Heart left ventricle (tissue), 16 donors: ENCODE measurements around the gene TBC1D8. TPM values are rescaled to one million over a fixed set of nuclear protein-coding genes. Genes with fewer than 3 reads are reported as not detected.

Experiments
- ATAC-seq, 4 donors: fragments of 200-7000 bp; cut with Tn5 transposase; one replicate each; pipeline ENCODE4 v1.9.1; 2020 to 2022; ENCODE audit warnings: moderate library complexity in 4 of 4, mild to moderate bottlenecking in 3 of 4, moderate number of reproducible peaks in 1 of 4
- DNase-seq, 5 donors: peaks; one replicate each; pipeline ENCODE4 v3.0.0-alpha.2; 2020
- H3K27ac ChIP-seq, 12 donors: fragments of 200-600 bp; sonication (generic) in 4 of 12; one replicate each; pipeline versions ENCODE4 v1.5.0 to v1.8.0; 2016 to 2022; ENCODE audit warnings: mild to moderate bottlenecking in 2 of 12
- H3K27me3 ChIP-seq, 9 donors: fragments of 200-600 bp; sonication (generic) in 2 of 9; one replicate each; pipeline versions ENCODE4 v1.5.1 to v1.8.0; 2016 to 2022; ENCODE audit warnings: mild to moderate bottlenecking in 3 of 9
- H3K36me3 ChIP-seq, 9 donors: fragments of 200-600 bp; sonication (generic) in 2 of 9; one replicate each; pipeline versions ENCODE4 v1.5.0 to v1.8.0; 2018 to 2022; ENCODE audit warnings: mild to moderate bottlenecking in 2 of 9
- H3K4me1 ChIP-seq, 12 donors: fragments of 200-600 bp; sonication (generic) in 4 of 12; one replicate each; pipeline versions ENCODE4 v1.5.0 to v1.8.0; 2016 to 2022; ENCODE audit warnings: mild to moderate bottlenecking in 3 of 12
- H3K4me3 ChIP-seq, 12 donors: fragments of 200-600 bp; sonication (generic) in 4 of 12; one replicate each; pipeline versions ENCODE4 v1.5.0 to v1.8.0; 2017 to 2022; ENCODE audit warnings: mild to moderate bottlenecking in 9 of 12, moderate library complexity in 4 of 12
- H3K9me3 ChIP-seq, 12 donors: fragments of 200-600 bp; sonication (generic) in 4 of 12; one replicate each; pipeline versions ENCODE4 v1.5.0 to v1.8.0; 2016 to 2022; ENCODE audit warnings: mild to moderate bottlenecking in 1 of 12
- POLR2A ChIP-seq, 2 donors: fragments of 450-650 bp; IDR thresholded peaks; one replicate each; pipeline ENCODE4 v1.6.1; 2017; ENCODE audit warnings: antibody characterized with exemption in 2 of 2, mild to moderate bottlenecking in 2 of 2, moderate library complexity in 2 of 2
- WGBS, 4 donors: extraction: QIAGEN DNeasy Blood & Tissue Kit in 2 of 4; methylation state at CpG; one replicate each; pipeline versions ENCODE4 v1.1.5 to v1.1.7; 2013 to 2018; 5-methylcytosine and 5-hydroxymethylcytosine counted together
- intact Hi-C, 10 donors: fragments of 100-400 bp; cut with DNase I; formaldehyde crosslinking; loops; one replicate each; pipeline versions ENCODE4 v1.11.1 to v1.14.2; 2022
- polyA plus RNA-seq, 2 donors: library from polyadenylated mRNA; stranded (reverse); fragments of 200-250 nt; gene quantifications; one replicate each; pipeline ENCODE4 v1.2.3, GENCODE V29; 2013
- total RNA-seq, 9 donors: library from RNA; depleted of rRNA in 2 of 9; stranded (reverse); fragments of >200 nt in 2 of 9; fragmentation: NEBNext Ultra II Directional in 3 of 9; extraction: Animal tissue kit (Norgen Biotek cat#: 25700) in 3 of 9; gene quantifications; one replicate each; pipeline versions ENCODE4 v1.1.0 to v1.2.4, GENCODE V29; 2016 to 2023
- TF ChIP-seq, protein P1 (sequence below), 12 donors: fragments of 200-600 bp; sonication (generic) in 4 of 12; IDR thresholded peaks; one replicate each; pipeline versions ENCODE4 v1.5.0 to v1.8.0; 2018 to 2022; ENCODE audit warnings: antibody characterized with exemption in 12 of 12, mild to moderate bottlenecking in 5 of 12
- donor health status: ischemic (EF 13 %, LVEDD 7.1; RV severe dilation, severe dysfunction).
- donor health status: healthy with polysubstance abuse.
- donor health status: DM: no; HTN: yes; CAD: no.
- donor health status: DM: no; HTN: no; CAD: no.
- donor health status: ischemic (EF 25% LVEDD 6.9; RV normal size, moderate dysfunction).
- donor health status: ischemic (EF 25% LVEDD 5.7; RV mildly dilated, moderate dysfunction).
- donor health status: healthy.
- donor health status: DM: yes; HTN: yes; CAD: no.
- donor health status: ischemic (EF 35%, LVEDD 5.7; RV mildly dilated, moderate dysfunction).
- donor health status: nonischemic (EF 11% LVEDD 7.7; RV severe dilation, severe dysfunction).
- donor health status: DM: yes; HTN: yes; CAD: no.
- donor health status: PGD.
- donor health status: ischemic (EF 29% LVEDD 5.4; RV normal size, mild dysfunction).
- donor health status: nonischemic (EF 23%, LVEDD 6.1; RV moderate dilation, normal function).

The TBC1D8 gene
- total and polyA plus RNA-seq, 11 donors = 30.1 to 61.7 (median 42.9) TPM

- DNase-seq (no peak), ATAC-seq (peak in 1 of 4 donors; percentile 30)
- intact Hi-C loops = loop anchor here in 5 of 10 donors (5.0 to 10.0 kb wide), 4 partner anchors 167 to 574 kb away; partner anchors contain the start of genes CHST10 (in 1 of the 5) and NPAS2 (in 1 of the 5)
- Histone ChIP-seq H3K4me3 (no peak overlapping the region), H3K27ac (no peak overlapping the region), H3K9me3 (no peaks in the 10 kb centered on the region), H3K36me3 (peaks cover 0 to 68% (median 17%) of the 10 kb centered on the region in 9 donors), H3K4me1 (peaks cover 0 to 7% (median 0%) of the 10 kb centered on the region in 12 donors), H3K27me3 (no peaks in the 10 kb centered on the region)
- no peak for TF ChIP-seq POLR2A (IDR thresholded peaks at IDR 0.05)
- TF ChIP-seq, protein P1, sequence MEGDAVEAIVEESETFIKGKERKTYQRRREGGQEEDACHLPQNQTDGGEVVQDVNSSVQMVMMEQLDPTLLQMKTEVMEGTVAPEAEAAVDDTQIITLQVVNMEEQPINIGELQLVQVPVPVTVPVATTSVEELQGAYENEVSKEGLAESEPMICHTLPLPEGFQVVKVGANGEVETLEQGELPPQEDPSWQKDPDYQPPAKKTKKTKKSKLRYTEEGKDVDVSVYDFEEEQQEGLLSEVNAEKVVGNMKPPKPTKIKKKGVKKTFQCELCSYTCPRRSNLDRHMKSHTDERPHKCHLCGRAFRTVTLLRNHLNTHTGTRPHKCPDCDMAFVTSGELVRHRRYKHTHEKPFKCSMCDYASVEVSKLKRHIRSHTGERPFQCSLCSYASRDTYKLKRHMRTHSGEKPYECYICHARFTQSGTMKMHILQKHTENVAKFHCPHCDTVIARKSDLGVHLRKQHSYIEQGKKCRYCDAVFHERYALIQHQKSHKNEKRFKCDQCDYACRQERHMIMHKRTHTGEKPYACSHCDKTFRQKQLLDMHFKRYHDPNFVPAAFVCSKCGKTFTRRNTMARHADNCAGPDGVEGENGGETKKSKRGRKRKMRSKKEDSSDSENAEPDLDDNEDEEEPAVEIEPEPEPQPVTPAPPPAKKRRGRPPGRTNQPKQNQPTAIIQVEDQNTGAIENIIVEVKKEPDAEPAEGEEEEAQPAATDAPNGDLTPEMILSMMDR (IDR thresholded peaks at IDR 0.05) = no peak
- 70 to 77% (median 74%) methylated on average over 8 of the region's 8 CpGs for WGBS, 4 donors
Measured at GRCh38 chr2:100988630-100989417, 162.4 kb downstream of the TBC1D8 start.

DNA sequence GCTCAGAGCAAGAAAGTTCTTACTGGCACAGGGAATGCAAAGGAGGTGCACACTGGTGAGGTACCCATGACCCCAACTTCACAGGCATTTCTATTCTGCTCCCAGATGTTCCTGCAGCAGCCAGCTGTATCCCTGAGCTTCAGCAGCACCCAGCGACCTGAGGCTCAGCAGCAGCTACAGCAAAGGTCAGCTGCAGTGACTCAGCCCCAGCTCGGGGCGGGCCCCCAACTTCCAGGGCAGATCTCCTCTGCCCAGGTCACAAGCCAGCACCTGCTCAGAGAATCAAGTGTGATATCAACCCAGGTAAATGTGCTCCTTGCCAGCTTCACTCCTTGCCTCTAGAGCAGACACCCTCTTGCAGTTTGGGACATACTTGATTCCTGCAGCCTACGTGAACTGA, 163.2 kb downstream of the TBC1D8 start:
- H3K4me3 ChIP-seq = no peak overlapping the region
- 92 to 100% (median 93%) methylated on average over 4 of the region's 4 CpGs for WGBS, 4 donors
- DNase-seq (no peak), ATAC-seq (no peak)
- H3K27me3 ChIP-seq = no peaks in the 10 kb centered on the region
- no peaks in the 10 kb centered on the region for H3K9me3 ChIP-seq
- no peak overlapping the region for H3K27ac ChIP-seq
- TF ChIP-seq POLR2A (IDR thresholded peaks at IDR 0.05) = no peak
- TF ChIP-seq, protein P1 (IDR thresholded peaks at IDR 0.05) = no peak
- intact Hi-C loops = loop anchor here in 5 of 10 donors (5.0 to 10.0 kb wide), 4 partner anchors 166 to 573 kb away; partner anchors contain the start of genes CHST10 (in 1 of the 5) and NPAS2 (in 1 of the 5)
- H3K36me3 ChIP-seq = peaks cover 0 to 62% (median 20%) of the 10 kb centered on the region in 9 donors
- peaks cover 0 to 12% (median 0%) of the 10 kb centered on the region in 12 donors for H3K4me1 ChIP-seq

DNA sequence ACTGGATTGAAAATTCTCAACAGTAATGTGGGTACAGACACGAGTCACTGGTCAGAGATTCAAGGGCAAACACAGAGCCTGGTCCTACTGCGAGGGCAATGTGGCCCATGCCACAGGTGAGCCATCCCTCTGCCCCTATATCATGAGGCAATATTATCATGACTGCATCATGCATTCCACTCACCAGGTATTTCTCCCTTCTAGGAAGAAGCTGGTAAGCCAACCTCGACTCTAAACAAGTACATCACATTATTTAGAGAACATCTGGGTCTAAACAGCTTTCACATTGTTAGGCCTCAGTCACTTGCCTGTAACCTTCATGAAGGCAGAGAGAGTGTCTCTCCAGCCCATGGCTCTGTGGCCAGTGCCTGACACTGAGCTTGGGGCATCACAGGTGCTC, 163.6 kb downstream of the TBC1D8 start:
- H3K9me3 ChIP-seq = no peaks in the 10 kb centered on the region
- ATAC-seq (no peak), DNase-seq (no peak)
- no peak overlapping the region for H3K4me3 ChIP-seq
- H3K27ac ChIP-seq = no peak overlapping the region
- WGBS, 4 donors = 78 to 95% (median 92%) methylated on average over 3 of the region's 3 CpGs
- no peaks in the 10 kb centered on the region for H3K27me3 ChIP-seq
- intact Hi-C loops = loop anchor here in 5 of 10 donors (5.0 to 10.0 kb wide), 4 partner anchors 165 to 573 kb away; partner anchors contain the start of genes CHST10 (in 1 of the 5) and NPAS2 (in 1 of the 5)
- peaks cover 0 to 12% (median 0%) of the 10 kb centered on the region in 12 donors for H3K4me1 ChIP-seq
- H3K36me3 ChIP-seq = peaks cover 0 to 62% (median 21%) of the 10 kb centered on the region in 9 donors
- no peak for TF ChIP-seq POLR2A (IDR thresholded peaks at IDR 0.05)
- TF ChIP-seq, protein P1 (IDR thresholded peaks at IDR 0.05) = no peak

- no peak for DNase-seq
- TF ChIP-seq, protein P1 (IDR thresholded peaks at IDR 0.05) = no peak
- no peak for TF ChIP-seq POLR2A (IDR thresholded peaks at IDR 0.05)
Measured at GRCh38 chr2:100986157-100986556, 165.0 kb downstream of the TBC1D8 start.

More at GRCh38 chr2:100986157-100986556, 165.0 kb downstream of the TBC1D8 start:
- no peak overlapping the region for H3K4me3 ChIP-seq
- H3K4me1 ChIP-seq = peaks cover 0 to 12% (median 0%) of the 10 kb centered on the region in 12 donors
- WGBS, 4 donors = 88 to 91% (median 90%) methylated on average over 8 to 11 of the region's 11 CpGs
- intact Hi-C loops = loop anchor here in 5 of 10 donors (5.0 to 10.0 kb wide), 4 partner anchors 164 to 571 kb away; partner anchors contain the start of genes CHST10 (in 1 of the 5) and NPAS2 (in 1 of the 5)
- no peak for ATAC-seq
- H3K36me3 ChIP-seq = peaks cover 0 to 64% (median 21%) of the 10 kb centered on the region in 9 donors
- no peak overlapping the region for H3K27ac ChIP-seq
- H3K27me3 ChIP-seq = no peaks in the 10 kb centered on the region
- H3K9me3 ChIP-seq = no peaks in the 10 kb centered on the region
